Measurements from ENCODE around the gene GPI.

Gene GPI

DNA sequence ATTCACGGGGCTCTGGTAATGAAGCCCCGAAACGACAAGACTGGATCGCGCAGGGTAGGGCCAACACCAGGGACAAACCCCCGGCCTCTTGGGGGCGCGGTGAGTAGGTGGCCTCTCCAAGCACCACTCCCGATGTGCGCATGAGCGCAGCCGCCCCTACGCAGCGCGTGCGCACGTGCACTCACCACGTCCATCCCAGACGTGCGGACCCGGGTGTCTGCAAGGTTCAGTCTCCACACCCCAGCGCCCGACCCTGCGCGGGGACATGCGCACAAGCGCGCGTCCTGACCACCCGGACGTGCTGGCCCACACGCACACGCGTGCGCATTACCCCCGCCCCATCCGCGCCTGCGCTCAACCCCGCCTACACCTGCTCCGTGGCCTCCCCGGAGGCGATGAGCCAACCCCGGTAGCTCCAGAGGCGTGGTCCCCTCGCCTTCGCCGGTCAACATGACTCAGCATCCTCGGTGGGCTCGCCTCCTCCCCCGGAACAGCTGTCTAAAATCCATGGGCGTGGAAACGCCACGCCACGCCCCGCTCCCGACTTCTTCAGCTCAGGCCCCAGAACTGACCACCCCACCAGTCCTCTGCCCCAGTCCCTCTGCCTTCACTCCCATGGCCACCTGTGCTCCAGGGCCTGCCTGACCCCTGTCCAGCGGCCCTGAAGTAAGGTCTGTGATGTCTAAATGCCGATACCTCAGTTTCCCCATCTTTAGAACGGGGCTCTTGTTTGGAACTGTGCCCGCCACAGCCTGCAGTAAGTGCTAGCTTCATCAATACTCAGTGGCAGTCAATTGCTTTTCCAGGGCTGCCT lies 5.6 kb upstream of the GPI start:
- Histone ChIP-seq H4K20me1 (ENCODE audit: control insufficient read depth, insufficient read depth, low read depth, low read length) (no peaks in the 10 kb centered on the region), H3K4me3 (ENCODE audit: low read length) (peak overlapping the region; percentile 89), H3K27ac (ENCODE audit: low read depth, low read length) (peak overlapping the region; percentile 19; the same call in 1 of the 2 replicates), H3K27me3 (ENCODE audit: control insufficient read depth, low read length) (no peaks in the 10 kb centered on the region), H3K79me2 (ENCODE audit: control insufficient read depth, low read length) (no peaks in the 10 kb centered on the region), H3K9me3 (ENCODE audit: control insufficient read depth, insufficient read depth, low read length) (no peaks in the 10 kb centered on the region), H3K4me1 (ENCODE audit: control insufficient read depth, low read length) (peaks cover 43% of the 10 kb centered on the region), H3K36me3 (ENCODE audit: control insufficient read depth, low read length) (0 out of 2 replicates have a peak, but pooled peaks cover 4% of the 10 kb centered on the region), H3K4me2 (ENCODE audit: low read length) (peak overlapping the region; percentile 99), H3K9me2 (replicated peaks; ENCODE audit: control insufficient read depth, low read length) (no peaks in the 10 kb centered on the region), H3F3A (ENCODE audit: control insufficient read depth, insufficient read depth) (peaks cover 6% of the 10 kb centered on the region)
- no peak for TF ChIP-seq EZH2phosphoT487 (IDR thresholded peaks at IDR 0.05; ENCODE audit: borderline replicate concordance, low read length)
- TF ChIP-seq, protein P1, sequence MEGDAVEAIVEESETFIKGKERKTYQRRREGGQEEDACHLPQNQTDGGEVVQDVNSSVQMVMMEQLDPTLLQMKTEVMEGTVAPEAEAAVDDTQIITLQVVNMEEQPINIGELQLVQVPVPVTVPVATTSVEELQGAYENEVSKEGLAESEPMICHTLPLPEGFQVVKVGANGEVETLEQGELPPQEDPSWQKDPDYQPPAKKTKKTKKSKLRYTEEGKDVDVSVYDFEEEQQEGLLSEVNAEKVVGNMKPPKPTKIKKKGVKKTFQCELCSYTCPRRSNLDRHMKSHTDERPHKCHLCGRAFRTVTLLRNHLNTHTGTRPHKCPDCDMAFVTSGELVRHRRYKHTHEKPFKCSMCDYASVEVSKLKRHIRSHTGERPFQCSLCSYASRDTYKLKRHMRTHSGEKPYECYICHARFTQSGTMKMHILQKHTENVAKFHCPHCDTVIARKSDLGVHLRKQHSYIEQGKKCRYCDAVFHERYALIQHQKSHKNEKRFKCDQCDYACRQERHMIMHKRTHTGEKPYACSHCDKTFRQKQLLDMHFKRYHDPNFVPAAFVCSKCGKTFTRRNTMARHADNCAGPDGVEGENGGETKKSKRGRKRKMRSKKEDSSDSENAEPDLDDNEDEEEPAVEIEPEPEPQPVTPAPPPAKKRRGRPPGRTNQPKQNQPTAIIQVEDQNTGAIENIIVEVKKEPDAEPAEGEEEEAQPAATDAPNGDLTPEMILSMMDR (IDR thresholded peaks at IDR 0.05; ENCODE audit: low read depth, low read length, poor library complexity, severe bottlenecking) = peak; percentile 83

DNA sequence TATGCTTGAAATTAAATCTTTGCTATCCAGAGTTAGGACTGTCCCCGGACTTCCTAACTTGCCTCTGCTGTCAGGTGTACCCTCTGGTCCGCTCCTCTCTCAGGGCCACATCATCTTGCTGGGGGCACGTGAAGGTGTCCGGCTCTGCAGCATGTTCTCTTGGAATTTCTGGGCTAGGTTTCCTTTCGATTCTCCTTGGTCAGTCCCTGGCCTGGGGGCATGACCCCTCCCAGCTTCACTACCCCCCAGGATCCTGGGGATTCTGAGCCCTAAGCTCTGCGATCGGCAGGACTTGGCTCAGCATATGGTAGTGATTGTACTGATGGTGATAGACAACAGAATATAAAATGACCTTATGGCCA lies 5.1 kb upstream of the GPI start:
- H3K36me3 ChIP-seq (ENCODE audit: control insufficient read depth, low read length) = 0 out of 2 replicates have a peak, but pooled peaks cover 3% of the 10 kb centered on the region
- TF ChIP-seq EZH2phosphoT487 (IDR thresholded peaks at IDR 0.05; ENCODE audit: borderline replicate concordance, low read length) = no peak
- TF ChIP-seq, protein P1 (IDR thresholded peaks at IDR 0.05; ENCODE audit: low read depth, low read length, poor library complexity, severe bottlenecking) = no peak
- H3K4me3 ChIP-seq (ENCODE audit: low read length) = peak overlapping the region; percentile 89
- H3K4me2 ChIP-seq (ENCODE audit: low read length) = peak overlapping the region; percentile 99
- no peaks in the 10 kb centered on the region for H3K9me3 ChIP-seq (ENCODE audit: control insufficient read depth, insufficient read depth, low read length)
- H3K79me2 ChIP-seq (ENCODE audit: control insufficient read depth, low read length) = peaks cover 5% of the 10 kb centered on the region
- peaks cover 6% of the 10 kb centered on the region for H3F3A ChIP-seq (ENCODE audit: control insufficient read depth, insufficient read depth)
- H3K27ac ChIP-seq (ENCODE audit: low read depth, low read length) = no peak overlapping the region
- peaks cover 48% of the 10 kb centered on the region for H3K4me1 ChIP-seq (ENCODE audit: control insufficient read depth, low read length)
- H3K9me2 ChIP-seq (replicated peaks; ENCODE audit: control insufficient read depth, low read length) = no peaks in the 10 kb centered on the region
- H4K20me1 ChIP-seq (ENCODE audit: control insufficient read depth, insufficient read depth, low read depth, low read length) = no peaks in the 10 kb centered on the region
- no peaks in the 10 kb centered on the region for H3K27me3 ChIP-seq (ENCODE audit: control insufficient read depth, low read length)

DNA sequence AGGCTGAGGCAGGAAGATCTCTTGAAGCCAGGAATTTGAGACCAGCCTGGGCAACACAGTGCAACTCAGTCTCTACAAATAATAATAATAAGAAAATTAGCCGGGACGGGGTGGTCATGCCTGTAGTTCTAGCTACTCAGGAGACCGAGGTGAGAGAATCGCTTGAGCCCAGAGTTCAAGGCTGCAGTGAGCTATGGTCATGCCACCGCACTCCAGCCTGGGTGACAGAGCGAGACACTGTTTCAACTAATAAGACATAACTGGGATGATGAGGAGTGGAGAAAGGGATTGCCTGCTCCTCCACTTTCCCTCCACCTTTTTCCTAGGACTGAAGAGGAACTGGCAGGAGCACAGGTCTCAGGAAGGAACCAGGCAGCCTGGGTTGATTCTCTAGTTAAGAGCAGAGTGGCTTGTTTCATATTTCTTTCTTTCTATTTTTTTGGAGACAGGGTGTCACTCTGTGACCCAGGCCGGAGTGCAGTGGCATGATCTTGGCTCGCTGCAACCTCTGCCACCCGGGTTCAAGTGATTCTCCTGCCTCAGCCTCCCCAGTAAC lies 4.6 kb upstream of the GPI start:
- peak overlapping the region; percentile 89; the same call in 1 of the 2 replicates for H3K4me3 ChIP-seq (ENCODE audit: low read length)
- H3K27me3 ChIP-seq (ENCODE audit: control insufficient read depth, low read length) = no peaks in the 10 kb centered on the region
- no peak overlapping the region for H3K27ac ChIP-seq (ENCODE audit: low read depth, low read length)
- peaks cover 6% of the 10 kb centered on the region for H3F3A ChIP-seq (ENCODE audit: control insufficient read depth, insufficient read depth)
- peaks cover 4% of the 10 kb centered on the region for H3K36me3 ChIP-seq (ENCODE audit: control insufficient read depth, low read length)
- peaks cover 9% of the 10 kb centered on the region for H3K79me2 ChIP-seq (ENCODE audit: control insufficient read depth, low read length)
- no peak for TF ChIP-seq EZH2phosphoT487 (IDR thresholded peaks at IDR 0.05; ENCODE audit: borderline replicate concordance, low read length)
- TF ChIP-seq, protein P1 (IDR thresholded peaks at IDR 0.05; ENCODE audit: low read depth, low read length, poor library complexity, severe bottlenecking) = no peak
- H4K20me1 ChIP-seq (ENCODE audit: control insufficient read depth, insufficient read depth, low read depth, low read length) = no peaks in the 10 kb centered on the region
- H3K4me2 ChIP-seq (ENCODE audit: low read length) = peak overlapping the region; percentile 99
- peaks cover 48% of the 10 kb centered on the region for H3K4me1 ChIP-seq (ENCODE audit: control insufficient read depth, low read length)
- no peaks in the 10 kb centered on the region for H3K9me3 ChIP-seq (ENCODE audit: control insufficient read depth, insufficient read depth, low read length)
- no peaks in the 10 kb centered on the region for H3K9me2 ChIP-seq (replicated peaks; ENCODE audit: control insufficient read depth, low read length)

All from DOHH2 (cell line).